Transverse colon (tissue), 3 donors: ENCODE measurements around the gene ACER1.

Source experiments
- POLR2A ChIP-seq: fragments of 450-650 bp; IDR thresholded peaks from one replicate; pipeline ENCODE4 v1.6.1; 2016; ENCODE audit warnings: antibody characterized with exemption, mild to moderate bottlenecking, moderate library complexity
- POLR2AphosphoS5 ChIP-seq, 3 donors: sonication (generic); formaldehyde crosslinking; IDR thresholded peaks; one replicate each; pipeline ENCODE4 v1.6.1; 2016; ENCODE audit warnings: antibody characterized with exemption in 3 of 3

- TF ChIP-seq POLR2A (no peak), POLR2AphosphoS5 (IDR thresholded peaks at IDR 0.05) (no peak)
Observed at GRCh38 chr19:6383188-6383587, 49.8 kb upstream of the ACER1 start.
